SHP77 (cell line): Measurements from ENCODE around the gene TLE1.
A peak's percentile ranks its signal among the peaks of the same experiment; 100 is the strongest.
"Not testable (repeated sequence)": the region's sequence is repeated elsewhere in the genome, so short reads cannot be mapped to it uniquely, and the experiment has no call there.

ENCODE experiments used
- DNase-seq, 2 experiments: peaks; one replicate each; lab custom pipeline; 2025; lab: John Stamatoyannopoulos, UW

TLE1 gene

GRCh38 chr9:81621785-81622259 is 67.5 kb downstream of the TLE1 start:
- DNase-seq = no peak

- no peak for DNase-seq
These were observed 68.2 kb downstream of the TLE1 start for GRCh38 chr9:81621118-81621517.

- DNase-seq = no peak
These were observed 69.4 kb downstream of the TLE1 start for GRCh38 chr9:81620002-81620390.

GRCh38 chr9:81619353-81620001 is 69.9 kb downstream of the TLE1 start:
- no peak for DNase-seq

- no peak for DNase-seq
These were observed 70.4 kb downstream of the TLE1 start for GRCh38 chr9:81618923-81619322.

GRCh38 chr9:81616141-81616540 is 73.2 kb downstream of the TLE1 start:
- no peak for DNase-seq

- DNase-seq = no peak
These were observed 75.0 kb downstream of the TLE1 start for GRCh38 chr9:81614335-81614734.

GRCh38 chr9:81613002-81613812 is 76.1 kb downstream of the TLE1 start:
- DNase-seq = no peak

GRCh38 chr9:81611664-81612063 is 77.7 kb downstream of the TLE1 start:
- no peak for DNase-seq

GRCh38 chr9:81610740-81611107 is 78.6 kb downstream of the TLE1 start:
- DNase-seq = no peak

GRCh38 chr9:81609782-81610739 is 79.3 kb downstream of the TLE1 start:
- DNase-seq = no peak

- no peak for DNase-seq
These were observed 81.1 kb downstream of the TLE1 start for GRCh38 chr9:81608289-81608657.

- no peak for DNase-seq
These were observed 81.6 kb downstream of the TLE1 start for GRCh38 chr9:81607593-81608288.

GRCh38 chr9:81606261-81606660 is 83.1 kb downstream of the TLE1 start:
- DNase-seq = not testable (repeated sequence)

- no peak for DNase-seq
These were observed 84.1 kb downstream of the TLE1 start for GRCh38 chr9:81605170-81605670.

- peak in 1 of 2 experiments; percentile 5 for DNase-seq
These were observed 84.8 kb downstream of the TLE1 start for GRCh38 chr9:81604306-81605169.

- DNase-seq = no peak
These were observed 86.3 kb downstream of the TLE1 start for GRCh38 chr9:81602887-81603680.

- DNase-seq = no peak
These were observed 87.4 kb downstream of the TLE1 start for GRCh38 chr9:81601639-81602623.

- no peak for DNase-seq
These were observed 88.7 kb downstream of the TLE1 start for GRCh38 chr9:81600631-81601030.
